Smooth muscle cell (in vitro differentiated cells): ENCODE data around the gene TIGD7. TPM values are rescaled to one million over a fixed set of nuclear protein-coding genes. Genes with fewer than 3 reads are reported as not detected.

Source experiments
- DNase-seq: peaks from one replicate; lab custom pipeline; 2025; ENCODE audit not compliant: unreplicated experiment; lab: John Stamatoyannopoulos, UW
- H2AFZ ChIP-seq: fragments of 200-600 bp; sonication (generic); 2 replicates; pipeline ENCODE4 v1.6.0; 2016; ENCODE audit warnings: antibody characterized with exemption, low read depth, mild to moderate bottlenecking
- H3F3A ChIP-seq: fragments of 200-600 bp; sonication (generic); 2 replicates; pipeline ENCODE4 v1.6.0; 2017; ENCODE audit warnings: antibody characterized with exemption, low read depth
- H3K27ac ChIP-seq: fragments of 200-600 bp; sonication (generic); 2 replicates; pipeline ENCODE4 v1.5.1; 2016; ENCODE audit warnings: low read depth, mild to moderate bottlenecking
- H3K27me3 ChIP-seq: fragments of 200-600 bp; sonication (generic); 2 replicates; pipeline ENCODE4 v1.6.1; 2016; ENCODE audit warnings: low read depth, mild to moderate bottlenecking
- H3K36me3 ChIP-seq: fragments of 200-600 bp; sonication (generic); 2 replicates; pipeline ENCODE4 v1.5.1; 2016; ENCODE audit warnings: low read depth
- H3K4me1 ChIP-seq: fragments of 200-600 bp; sonication (generic); 2 replicates; pipeline ENCODE4 v1.5.1; 2016; ENCODE audit warnings: low read depth
- H3K4me2 ChIP-seq: fragments of 200-600 bp; sonication (generic); 2 replicates; pipeline ENCODE4 v1.6.0; 2016; ENCODE audit warnings: mild to moderate bottlenecking
- H3K4me3 ChIP-seq: fragments of 200-600 bp; sonication (generic); 2 replicates; pipeline ENCODE4 v1.5.1; 2016; ENCODE audit warnings: mild to moderate bottlenecking
- H3K79me2 ChIP-seq: fragments of 200-600 bp; sonication (generic); 2 replicates; pipeline ENCODE4 v1.6.0; 2016; ENCODE audit warnings: low read depth, mild to moderate bottlenecking
- H3K9ac ChIP-seq: fragments of 200-600 bp; sonication (generic); 2 replicates; pipeline ENCODE4 v1.6.0; 2016; ENCODE audit warnings: low read depth
- H3K9me3 ChIP-seq: fragments of 200-600 bp; sonication (generic); replicated peaks from 2 replicates; pipeline ENCODE4 v1.5.1; 2016; ENCODE audit warnings: low read depth
- H4K20me1 ChIP-seq: fragments of 200-600 bp; sonication (generic); 2 replicates; pipeline ENCODE4 v1.6.0; 2016; ENCODE audit warnings: low read depth
- WGBS: methylation state at CpG from one replicate; pipeline ENCODE4 v1.1.7; 2016; ENCODE audit warnings: low lambda C conversion rate; 5-methylcytosine and 5-hydroxymethylcytosine counted together
- polyA plus RNA-seq: library from polyadenylated mRNA; unstranded; fragments of >200 nt; fragmentation: Nextera tagmentation; extraction: Ambion mirVana; gene quantifications from 2 replicates; pipeline ENCODE4 v1.2.1, GENCODE V29; 2016
- total RNA-seq: library from RNA; depleted of rRNA; stranded (reverse); fragments of >200 nt; gene quantifications from 2 replicates; pipeline ENCODE4 v1.2.3, GENCODE V29; 2014
- TF ChIP-seq, protein P1 (sequence below): fragments of 200-600 bp; sonication (generic); IDR thresholded peaks from 2 replicates; pipeline ENCODE4 v1.5.1; 2017; ENCODE audit warnings: borderline replicate concordance, mild to moderate bottlenecking, antibody characterized with exemption; ENCODE audit not compliant: insufficient read depth, poor library complexity, severe bottlenecking

Gene TIGD7
- total and polyA plus RNA-seq, 2 experiments from 2014 or later: 3.6 to 5.0 TPM

DNA sequence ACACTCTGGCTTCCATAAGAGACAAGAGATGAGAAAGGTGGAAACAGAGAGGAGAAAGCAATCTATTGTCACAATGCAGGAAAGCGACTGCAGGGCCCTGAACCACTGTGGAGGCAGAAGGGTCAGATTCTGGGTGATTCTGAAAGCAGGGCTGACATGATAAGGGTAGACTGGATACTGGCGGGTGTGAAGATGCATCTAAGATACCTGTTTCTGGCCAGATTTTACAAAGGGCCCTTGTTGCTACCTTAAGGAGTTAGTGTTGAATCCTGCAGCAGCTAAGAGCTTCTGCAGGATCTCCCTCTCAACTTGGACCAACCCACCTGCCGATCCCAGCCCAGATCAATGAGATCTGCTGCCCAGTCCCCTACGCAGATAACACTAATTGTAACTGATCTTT, 42.7 kb downstream of the TIGD7 start:
- WGBS: 89% methylated on average over 4 of the region's 4 CpGs

DNA sequence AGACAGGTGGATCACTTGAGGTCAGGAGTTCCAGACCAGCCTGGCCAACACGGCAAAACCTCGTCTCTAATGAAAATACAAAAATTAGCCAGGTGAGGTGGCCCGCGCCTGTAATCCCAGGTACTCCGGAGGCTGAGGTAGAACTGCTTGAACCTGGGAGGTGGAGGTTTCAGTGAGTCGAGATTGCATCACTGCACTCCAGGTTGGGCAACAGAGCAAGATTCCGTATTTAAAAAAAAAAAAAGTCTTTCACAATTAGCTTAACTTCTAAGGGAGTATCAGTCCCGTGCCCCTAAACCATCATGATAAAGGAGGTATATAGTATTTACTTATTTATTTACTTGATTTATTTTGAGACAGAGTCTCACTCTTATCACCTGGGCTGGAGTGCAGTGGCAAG, 45.4 kb downstream of the TIGD7 start:
- Histone ChIP-seq H3K27me3 (no peaks in the 10 kb centered on the region), H3K4me1 (no peaks in the 10 kb centered on the region), H3K36me3 (no peaks in the 10 kb centered on the region), H3K9ac (no peak overlapping the region), H3F3A (no peaks in the 10 kb centered on the region), H2AFZ (no peak overlapping the region), H3K27ac (no peak overlapping the region), H3K9me3 (no peaks in the 10 kb centered on the region), H4K20me1 (no peaks in the 10 kb centered on the region), H3K4me2 (no peak overlapping the region), H3K79me2 (no peaks in the 10 kb centered on the region), H3K4me3 (no peak overlapping the region)
- 90% methylated on average over 8 of the region's 8 CpGs for WGBS
- no peak for DNase-seq
- TF ChIP-seq, protein P1, sequence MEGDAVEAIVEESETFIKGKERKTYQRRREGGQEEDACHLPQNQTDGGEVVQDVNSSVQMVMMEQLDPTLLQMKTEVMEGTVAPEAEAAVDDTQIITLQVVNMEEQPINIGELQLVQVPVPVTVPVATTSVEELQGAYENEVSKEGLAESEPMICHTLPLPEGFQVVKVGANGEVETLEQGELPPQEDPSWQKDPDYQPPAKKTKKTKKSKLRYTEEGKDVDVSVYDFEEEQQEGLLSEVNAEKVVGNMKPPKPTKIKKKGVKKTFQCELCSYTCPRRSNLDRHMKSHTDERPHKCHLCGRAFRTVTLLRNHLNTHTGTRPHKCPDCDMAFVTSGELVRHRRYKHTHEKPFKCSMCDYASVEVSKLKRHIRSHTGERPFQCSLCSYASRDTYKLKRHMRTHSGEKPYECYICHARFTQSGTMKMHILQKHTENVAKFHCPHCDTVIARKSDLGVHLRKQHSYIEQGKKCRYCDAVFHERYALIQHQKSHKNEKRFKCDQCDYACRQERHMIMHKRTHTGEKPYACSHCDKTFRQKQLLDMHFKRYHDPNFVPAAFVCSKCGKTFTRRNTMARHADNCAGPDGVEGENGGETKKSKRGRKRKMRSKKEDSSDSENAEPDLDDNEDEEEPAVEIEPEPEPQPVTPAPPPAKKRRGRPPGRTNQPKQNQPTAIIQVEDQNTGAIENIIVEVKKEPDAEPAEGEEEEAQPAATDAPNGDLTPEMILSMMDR: no peak

More for the DNA sequence above, 42.7 kb downstream of the TIGD7 start:
- Histone ChIP-seq H3K27ac (no peak overlapping the region), H3K4me2 (no peak overlapping the region), H3K4me3 (no peak overlapping the region), H3K36me3 (no peaks in the 10 kb centered on the region), H3K9me3 (no peaks in the 10 kb centered on the region), H3K79me2 (no peaks in the 10 kb centered on the region), H4K20me1 (no peaks in the 10 kb centered on the region), H3K4me1 (no peaks in the 10 kb centered on the region), H3F3A (no peaks in the 10 kb centered on the region), H3K27me3 (no peaks in the 10 kb centered on the region), H2AFZ (no peak overlapping the region), H3K9ac (no peak overlapping the region)
- TF ChIP-seq, protein P1: no peak
- DNase-seq: no peak

DNA sequence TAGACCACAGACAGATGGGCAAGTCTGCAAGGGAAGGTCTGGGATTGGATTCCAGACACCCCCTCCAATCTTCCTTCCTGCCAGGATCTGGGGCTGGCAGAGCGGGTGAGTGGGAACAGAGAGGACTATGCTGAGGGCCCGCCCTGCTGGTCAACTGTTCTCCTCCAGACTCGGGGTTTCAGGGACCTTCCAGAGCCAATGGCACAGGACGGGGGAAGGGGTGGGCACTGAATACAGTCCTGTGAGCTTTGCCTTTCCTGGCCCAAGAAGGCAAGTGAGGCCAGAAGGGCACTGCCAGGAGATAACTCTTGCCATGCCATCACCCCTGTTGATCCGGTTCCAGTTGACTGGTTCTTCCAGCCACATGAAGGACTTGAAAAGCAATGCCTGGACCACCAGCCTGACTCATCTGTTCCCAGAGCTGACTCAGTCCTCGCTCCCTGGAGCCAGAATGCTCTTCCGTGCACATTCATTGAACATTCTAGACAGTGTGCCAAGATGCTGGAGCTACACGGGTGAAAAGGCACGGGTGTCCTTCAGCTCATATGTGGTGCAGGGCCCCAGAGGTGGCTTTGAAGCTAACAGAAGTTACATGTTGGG, 48.3 kb downstream of the TIGD7 start:
- H3K4me2 ChIP-seq: no peak overlapping the region
- no peaks in the 10 kb centered on the region for H3K36me3 ChIP-seq
- WGBS: 85% methylated on average over 9 of the region's 9 CpGs
- TF ChIP-seq, protein P1: no peak
- H3K9ac ChIP-seq: no peak overlapping the region
- no peak overlapping the region for H3K27ac ChIP-seq
- H4K20me1 ChIP-seq: no peaks in the 10 kb centered on the region
- no peaks in the 10 kb centered on the region for H3K79me2 ChIP-seq
- no peaks in the 10 kb centered on the region for H3K27me3 ChIP-seq
- H3F3A ChIP-seq: no peaks in the 10 kb centered on the region
- H3K9me3 ChIP-seq: no peaks in the 10 kb centered on the region
- DNase-seq: no peak
- H2AFZ ChIP-seq: no peak overlapping the region
- H3K4me3 ChIP-seq: no peak overlapping the region
- H3K4me1 ChIP-seq: no peaks in the 10 kb centered on the region
